Coronary artery (tissue), 2 donors: ENCODE measurements around the gene PTTG1IP2.

ENCODE experiments used
- DNase-seq: peaks from one replicate; pipeline ENCODE4 v3.0.0-alpha.2; 2017; ENCODE audit warnings: low spot score
- H3K27ac ChIP-seq, 2 donors: fragments of 200-600 bp; sonication (generic); one replicate each; pipeline ENCODE4 v1.5.1; 2016 to 2019
- H3K4me3 ChIP-seq: fragments of 200-600 bp; sonication (generic); 2 replicates; pipeline ENCODE4 v1.5.1; 2016; ENCODE audit warnings: mild to moderate bottlenecking, moderate library complexity
- CTCF ChIP-seq: fragments of 200-600 bp; sonication (generic); IDR thresholded peaks from one replicate; pipeline ENCODE4 v1.5.1; 2019; ENCODE audit warnings: antibody characterized with exemption

PTTG1IP2 gene

GRCh38 chr7:90483251-90483650 lies 13.8 kb downstream of the PTTG1IP2 start:
- no peak for TF ChIP-seq CTCF
- H3K4me3 ChIP-seq = no peak overlapping the region
- DNase-seq = no peak
- no peak overlapping the region for H3K27ac ChIP-seq

GRCh38 chr7:90484706-90485105 lies 15.3 kb downstream of the PTTG1IP2 start:
- Histone ChIP-seq H3K27ac (no peak overlapping the region), H3K4me3 (no peak overlapping the region)
- no peak for TF ChIP-seq CTCF
- DNase-seq = no peak

- DNase-seq = no peak
- no peak overlapping the region for H3K4me3 ChIP-seq
- no peak for TF ChIP-seq CTCF
- no peak overlapping the region for H3K27ac ChIP-seq
Measured at GRCh38 chr7:90485734-90486316, 16.4 kb downstream of the PTTG1IP2 start.

- TF ChIP-seq CTCF = no peak
- DNase-seq = no peak
- Histone ChIP-seq H3K4me3 (no peak overlapping the region), H3K27ac (no peak overlapping the region)
Measured at GRCh38 chr7:90487808-90488207, 18.4 kb downstream of the PTTG1IP2 start.

- no peak overlapping the region for H3K27ac ChIP-seq
- no peak for TF ChIP-seq CTCF
- no peak overlapping the region for H3K4me3 ChIP-seq
- no peak for DNase-seq
Measured at GRCh38 chr7:90488220-90488619, 18.8 kb downstream of the PTTG1IP2 start.

GRCh38 chr7:90492250-90492649 lies 22.8 kb downstream of the PTTG1IP2 start:
- Histone ChIP-seq H3K27ac (no peak overlapping the region), H3K4me3 (no peak overlapping the region)
- no peak for DNase-seq
- no peak for TF ChIP-seq CTCF

- no peak overlapping the region for H3K4me3 ChIP-seq
- H3K27ac ChIP-seq = no peak overlapping the region
- no peak for TF ChIP-seq CTCF
- no peak for DNase-seq
Measured at GRCh38 chr7:90495241-90495640, 25.8 kb downstream of the PTTG1IP2 start.
